Keratinocyte (primary cell): ENCODE results near the gene CTNNA2. TPM values are rescaled to one million over a fixed set of nuclear protein-coding genes. Genes with fewer than 3 reads are reported as not detected.

Experiments
- DNase-seq: peaks from one replicate; pipeline ENCODE4 v3.0.0-alpha.2; 2011; ENCODE audit warnings: low read depth, missing footprints, low spot score
- FAIRE-seq: peaks from 2 replicates; lab custom pipeline; 2011; peaks lifted over from hg19 to GRCh38; lab: Jason Lieb, UNC
- H2AFZ ChIP-seq: 2 replicates; pipeline ENCODE4 v1.6.0; 2012; ENCODE audit warnings: low read length, control low read depth, inconsistent platforms; ENCODE audit not compliant: control insufficient read depth
- H3K27ac ChIP-seq: 2 replicates; pipeline ENCODE4 v1.5.1; 2011; ENCODE audit warnings: low read length; ENCODE audit not compliant: control insufficient read depth, insufficient read depth
- H3K27me3 ChIP-seq: 3 replicates; pipeline ENCODE4 v1.6.0; 2011; ENCODE audit warnings: low read length; ENCODE audit not compliant: control insufficient read depth, insufficient read depth; ENCODE audit errors: extremely low read depth
- H3K36me3 ChIP-seq, 2 experiments: 2 replicates in 1 of 2; 3 replicates in 1 of 2; pipeline ENCODE4 v1.5.1; 2011; ENCODE audit warnings: low read length in 2 of 2, mild to moderate bottlenecking in 1 of 2; ENCODE audit not compliant: control insufficient read depth in 2 of 2, insufficient read depth in 2 of 2; ENCODE audit errors: extremely low read depth in 1 of 2
- H3K4me1 ChIP-seq: 3 replicates; pipeline ENCODE4 v1.5.1; 2011; ENCODE audit warnings: low read length; ENCODE audit not compliant: control insufficient read depth, insufficient read depth; ENCODE audit errors: extremely low read depth
- H3K4me2 ChIP-seq: 3 replicates; pipeline ENCODE4 v1.6.0; 2011; ENCODE audit warnings: low read depth, low read length; ENCODE audit not compliant: control insufficient read depth, insufficient read depth; ENCODE audit errors: extremely low read depth
- H3K4me3 ChIP-seq, 3 experiments: fragments of 200-600 bp in 1 of 3; sonication (generic) in 1 of 3; 2 replicates in 2 of 3; 3 replicates in 1 of 3; pipeline ENCODE4 v1.5.1; 2011 to 2016; ENCODE audit warnings: low read length in 3 of 3, mild to moderate bottlenecking in 3 of 3, control low read depth in 2 of 3, inconsistent platforms in 1 of 3, low read depth in 1 of 3, mixed read lengths in 1 of 3, mixed run types in 1 of 3, moderate library complexity in 1 of 3; ENCODE audit not compliant: control insufficient read depth in 2 of 3, insufficient read depth in 2 of 3; ENCODE audit errors: extremely low read depth in 1 of 3
- H3K79me2 ChIP-seq: 2 replicates; pipeline ENCODE4 v1.6.0; 2012; ENCODE audit warnings: low read length; ENCODE audit not compliant: control insufficient read depth, insufficient read depth
- H3K9ac ChIP-seq: 3 replicates; pipeline ENCODE4 v1.6.0; 2011; ENCODE audit warnings: low read length; ENCODE audit not compliant: control insufficient read depth, insufficient read depth; ENCODE audit errors: extremely low read depth
- H3K9me1 ChIP-seq: 3 replicates; pipeline ENCODE4 v1.6.0; 2011; ENCODE audit warnings: low read length; ENCODE audit not compliant: control insufficient read depth, insufficient read depth; ENCODE audit errors: extremely low read depth
- H3K9me3 ChIP-seq: 2 replicates; pipeline ENCODE4 v1.5.1; 2012; ENCODE audit warnings: low read depth, low read length; ENCODE audit not compliant: control insufficient read depth
- H4K20me1 ChIP-seq: 3 replicates; pipeline ENCODE4 v1.6.0; 2011; ENCODE audit warnings: low read length; ENCODE audit not compliant: control insufficient read depth, insufficient read depth; ENCODE audit errors: extremely low read depth
- EZH2 ChIP-seq: IDR thresholded peaks from one replicate; pipeline ENCODE4 v1.6.1; 2012; ENCODE audit warnings: inconsistent platforms, mild to moderate bottlenecking, low read length, moderate library complexity
- dilution Hi-C: fragments of 300-500 bp; cut with MboI; formaldehyde crosslinking; loops from one replicate; pipeline ENCODE4 v1.7.0; 2020; ENCODE audit warnings: low sequenced_read_pairs; ENCODE audit not compliant: extremely low pct_ligation_motif_present
- polyA plus RNA-seq, 5 experiments: library from polyadenylated mRNA; depleted of rRNA in 3 of 5; stranded (reverse) in 3 of 5; stranded (forward) in 1 of 5; unstranded in 1 of 5; fragments of >200 nt; gene quantifications; 1 replicate in 1 of 5; 2 replicates in 3 of 5; 3 replicates in 1 of 5; pipeline versions ENCODE4 v1.2.1 to v1.2.3, GENCODE V29; 2011 to 2012; ENCODE audit warnings: missing spikeins in 2 of 5, low read depth in 1 of 5, low replicate concordance in 1 of 5
- TF ChIP-seq, protein P1 (sequence below), 3 experiments: IDR thresholded peaks in 1 of 3; conservative IDR thresholded peaks in 1 of 3; optimal IDR thresholded peaks in 1 of 3; 2 replicates in 2 of 3; 3 replicates in 1 of 3; pipeline versions ENCODE3 to v1.5.1; 2011; ENCODE audit warnings: low read length in 3 of 3, mild to moderate bottlenecking in 3 of 3, moderate library complexity in 2 of 3, control low read depth in 1 of 3, inconsistent platforms in 1 of 3; ENCODE audit not compliant: insufficient read depth in 2 of 3; ENCODE audit errors: extremely low read depth in 1 of 3

CTNNA2 gene
- polyA plus RNA-seq, 1 donor (not counting 4 experiments of a cell fraction or from before 2014, with no cell fraction given): not detected

DNA sequence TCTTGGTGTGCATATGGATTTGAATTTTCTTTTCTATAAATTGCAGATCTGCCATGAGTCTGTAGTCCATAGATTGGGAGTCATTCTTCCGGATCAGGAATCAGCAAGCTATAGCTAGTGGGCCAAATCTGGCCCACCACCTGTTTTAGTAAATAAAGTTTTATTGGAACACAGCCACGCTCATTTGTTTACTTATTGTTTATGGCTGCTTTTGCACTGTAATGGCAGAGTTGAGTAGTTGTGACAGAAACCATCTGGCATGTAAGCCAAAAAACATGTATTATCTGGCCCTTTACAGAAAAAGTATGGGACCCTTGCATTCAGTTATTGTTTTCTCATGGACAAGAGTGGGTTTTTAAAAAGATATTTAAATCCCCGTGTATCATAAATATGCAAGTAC, 600.5 kb downstream of the CTNNA2 start:
- Histone ChIP-seq H3K9ac (no peak overlapping the region), H3K9me3 (no peaks in the 10 kb centered on the region), H3K4me2 (no peak overlapping the region), H3K27me3 (no peaks in the 10 kb centered on the region), H4K20me1 (no peaks in the 10 kb centered on the region), H3K36me3 (no peaks in the 10 kb centered on the region), H3K4me3 (no peak overlapping the region), H3K27ac (no peak overlapping the region), H3K79me2 (no peaks in the 10 kb centered on the region), H2AFZ (no peak overlapping the region), H3K4me1 (no peaks in the 10 kb centered on the region), H3K9me1 (no peaks in the 10 kb centered on the region)
- no peak for DNase-seq
- TF ChIP-seq, protein P1, sequence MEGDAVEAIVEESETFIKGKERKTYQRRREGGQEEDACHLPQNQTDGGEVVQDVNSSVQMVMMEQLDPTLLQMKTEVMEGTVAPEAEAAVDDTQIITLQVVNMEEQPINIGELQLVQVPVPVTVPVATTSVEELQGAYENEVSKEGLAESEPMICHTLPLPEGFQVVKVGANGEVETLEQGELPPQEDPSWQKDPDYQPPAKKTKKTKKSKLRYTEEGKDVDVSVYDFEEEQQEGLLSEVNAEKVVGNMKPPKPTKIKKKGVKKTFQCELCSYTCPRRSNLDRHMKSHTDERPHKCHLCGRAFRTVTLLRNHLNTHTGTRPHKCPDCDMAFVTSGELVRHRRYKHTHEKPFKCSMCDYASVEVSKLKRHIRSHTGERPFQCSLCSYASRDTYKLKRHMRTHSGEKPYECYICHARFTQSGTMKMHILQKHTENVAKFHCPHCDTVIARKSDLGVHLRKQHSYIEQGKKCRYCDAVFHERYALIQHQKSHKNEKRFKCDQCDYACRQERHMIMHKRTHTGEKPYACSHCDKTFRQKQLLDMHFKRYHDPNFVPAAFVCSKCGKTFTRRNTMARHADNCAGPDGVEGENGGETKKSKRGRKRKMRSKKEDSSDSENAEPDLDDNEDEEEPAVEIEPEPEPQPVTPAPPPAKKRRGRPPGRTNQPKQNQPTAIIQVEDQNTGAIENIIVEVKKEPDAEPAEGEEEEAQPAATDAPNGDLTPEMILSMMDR (optimal IDR thresholded peaks at IDR 0.05 in 1 of 3, IDR thresholded peaks at IDR 0.05 in 1 of 3, conservative IDR thresholded peaks at IDR 0.05 in 1 of 3; ENCODE audit: extremely low read depth in 1 of 3, insufficient read depth in 2 of 3, low read length in 3 of 3): no peak
- TF ChIP-seq EZH2: no peak
- no peak for FAIRE-seq
- dilution Hi-C loops: no loop called here

DNA sequence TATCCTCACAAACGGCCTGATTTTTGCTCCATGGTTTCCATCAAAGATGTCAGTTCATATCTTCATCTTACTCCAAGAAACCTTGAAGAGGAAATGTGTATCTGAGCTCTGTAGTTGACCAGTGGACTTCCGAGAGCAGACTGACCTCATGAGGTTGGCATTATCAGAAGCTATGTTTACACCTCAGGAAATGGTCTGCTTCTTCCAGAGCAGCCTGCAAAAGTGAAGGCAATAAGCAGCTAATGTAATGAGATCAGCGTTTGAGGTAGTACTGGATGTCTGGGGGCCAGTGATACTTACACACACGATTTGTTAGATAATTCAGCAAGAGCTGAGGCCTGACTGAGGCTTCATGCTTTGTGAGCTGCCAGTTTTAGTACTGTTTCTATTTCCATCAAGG, 602.0 kb downstream of the CTNNA2 start:
- H3K79me2 ChIP-seq: no peaks in the 10 kb centered on the region
- H3K4me2 ChIP-seq: no peak overlapping the region
- no peak for FAIRE-seq
- no peaks in the 10 kb centered on the region for H3K9me3 ChIP-seq
- DNase-seq: no peak
- no peak overlapping the region for H3K27ac ChIP-seq
- dilution Hi-C loops: no loop called here
- H3K9me1 ChIP-seq: no peaks in the 10 kb centered on the region
- H3K36me3 ChIP-seq: no peaks in the 10 kb centered on the region
- no peaks in the 10 kb centered on the region for H3K27me3 ChIP-seq
- TF ChIP-seq, protein P1 (optimal IDR thresholded peaks at IDR 0.05 in 1 of 3, IDR thresholded peaks at IDR 0.05 in 1 of 3, conservative IDR thresholded peaks at IDR 0.05 in 1 of 3; ENCODE audit: extremely low read depth in 1 of 3, insufficient read depth in 2 of 3, low read length in 3 of 3): no peak
- no peak for TF ChIP-seq EZH2
- no peak overlapping the region for H3K9ac ChIP-seq
- no peaks in the 10 kb centered on the region for H3K4me1 ChIP-seq
- no peak overlapping the region for H2AFZ ChIP-seq
- no peaks in the 10 kb centered on the region for H4K20me1 ChIP-seq
- no peak overlapping the region for H3K4me3 ChIP-seq
